B cell (primary cell): ENCODE results near the gene MICALL1. TPM values are rescaled to one million over a fixed set of nuclear protein-coding genes. Genes with fewer than 3 reads are reported as not detected.

Experiments used
- ATAC-seq: fragments of 200-7000 bp; cut with Tn5 transposase; one replicate; pipeline ENCODE4 v1.10.0; 2021; ENCODE audit warnings: low read depth, mild to moderate bottlenecking, moderate number of reproducible peaks, moderate library complexity
- CTCF ChIA-PET: fragments of 350-600 bp; sonication (Branson Sonifier 250); formaldehyde crosslinking; loops from one replicate; lab custom pipeline; 2021; ENCODE audit warnings: antibody characterized with exemption, inconsistent platforms; lab: Charles Lee
- POLR2A ChIA-PET: fragments of 350-600 bp; sonication (Branson Sonifier 250); formaldehyde crosslinking; loops from one replicate; lab custom pipeline; 2021; ENCODE audit warnings: antibody characterized with exemption; lab: Charles Lee
- DNase-seq: peaks from one replicate; pipeline ENCODE4 v3.0.0; 2013
- H2AFZ ChIP-seq: 2 replicates; pipeline ENCODE4 v1.6.1; 2012; ENCODE audit warnings: mild to moderate bottlenecking, low read depth, low read length; ENCODE audit not compliant: insufficient read depth, poor library complexity, severe bottlenecking
- H3K27ac ChIP-seq, 2 donors: 1 replicate in 1 of 2; 2 replicates in 1 of 2; pipeline ENCODE4 v1.5.1; 2012 to 2013; ENCODE audit warnings: low read length in 2 of 2, mild to moderate bottlenecking in 2 of 2, moderate library complexity in 1 of 2
- H3K27me3 ChIP-seq, 4 experiments: fragments of 200-600 bp in 1 of 4; sonication (generic) in 1 of 4; replicated peaks in 1 of 4; 1 replicate in 2 of 4; 2 replicates in 2 of 4; pipeline versions ENCODE4 v1.6.1 to v1.7.0; 2013 to 2016; ENCODE audit warnings: low read length in 3 of 4, mild to moderate bottlenecking in 2 of 4, mixed read lengths in 1 of 4, moderate library complexity in 1 of 4; ENCODE audit not compliant: insufficient read depth in 4 of 4, control insufficient read depth in 3 of 4; ENCODE audit errors: control extremely low read depth in 1 of 4
- H3K36me3 ChIP-seq, 2 experiments: replicated peaks in 1 of 2; 1 replicate in 1 of 2; 2 replicates in 1 of 2; pipeline versions ENCODE4 v1.6.1 to v1.7.1; 2013; ENCODE audit warnings: low read length in 1 of 2; ENCODE audit not compliant: insufficient read depth in 2 of 2, control insufficient read depth in 1 of 2; ENCODE audit errors: control extremely low read depth in 1 of 2, extremely low read depth in 1 of 2
- H3K4me1 ChIP-seq, 2 donors: fragments of 200-600 bp in 1 of 2; sonication (generic) in 1 of 2; 1 replicate in 1 of 2; 2 replicates in 1 of 2; pipeline versions ENCODE4 v1.5.1 to v1.6.1; 2013 to 2017; ENCODE audit warnings: low read length in 2 of 2; ENCODE audit not compliant: control insufficient read depth in 2 of 2, insufficient read depth in 2 of 2
- H3K4me2 ChIP-seq: replicated peaks from 2 replicates; pipeline ENCODE3; 2012; ENCODE audit warnings: mild to moderate bottlenecking, low read depth, low read length; ENCODE audit not compliant: poor library complexity, severe bottlenecking
- H3K4me3 ChIP-seq, 5 experiments: fragments of 200-600 bp in 1 of 5; sonication (generic) in 1 of 5; 1 replicate in 3 of 5; 2 replicates in 2 of 5; pipeline versions ENCODE4 v1.5.1 to v1.7.0; 2011 to 2016; ENCODE audit warnings: low read length in 4 of 5, mild to moderate bottlenecking in 4 of 5, low read depth in 2 of 5, control low read depth in 1 of 5, moderate library complexity in 1 of 5; ENCODE audit not compliant: insufficient read depth in 1 of 5; ENCODE audit errors: control extremely low read depth in 1 of 5, extremely low read depth in 1 of 5
- H3K79me2 ChIP-seq: fragments of 200-600 bp; sonication (generic); one replicate; pipeline ENCODE4 v1.6.0; 2016; ENCODE audit warnings: low read length; ENCODE audit not compliant: control insufficient read depth, insufficient read depth
- H3K9ac ChIP-seq: fragments of 200-600 bp; sonication (generic); 2 replicates; pipeline ENCODE4 v1.6.1; 2017; ENCODE audit warnings: mild to moderate bottlenecking, low read length, moderate library complexity
- H3K9me3 ChIP-seq, 3 donors: one replicate each; pipeline versions ENCODE4 v1.6.1 to v1.7.1; 2013; ENCODE audit warnings: low read length in 2 of 3; ENCODE audit not compliant: control insufficient read depth in 2 of 3, insufficient read depth in 1 of 3; ENCODE audit errors: control extremely low read depth in 1 of 3
- H4K20me1 ChIP-seq: 2 replicates; pipeline ENCODE4 v1.6.0; 2012; ENCODE audit warnings: mild to moderate bottlenecking, low read length; ENCODE audit not compliant: insufficient read depth, control insufficient read depth, poor library complexity, severe bottlenecking
- H3K27ac Mint-ChIP-seq: one replicate; pipeline ENCODE4 v1.8.0; 2021; ENCODE audit warnings: mixed read lengths
- H3K27me3 Mint-ChIP-seq: one replicate; pipeline ENCODE4 v1.8.0; 2021; ENCODE audit warnings: mixed read lengths
- H3K4me1 Mint-ChIP-seq: one replicate; pipeline ENCODE4 v1.8.0; 2021; ENCODE audit warnings: mixed read lengths
- H3K4me3 Mint-ChIP-seq: one replicate; pipeline ENCODE4 v1.8.0; 2021; ENCODE audit warnings: mixed read lengths
- H3K9me3 Mint-ChIP-seq: one replicate; pipeline ENCODE4 v1.8.0; 2022; ENCODE audit warnings: mixed read lengths; ENCODE audit not compliant: insufficient read depth
- CTCF ChIP-seq: fragments of 200-600 bp; IDR thresholded peaks from one replicate; pipeline ENCODE4 v1.8.0; 2022; ENCODE audit warnings: antibody characterized with exemption, mild to moderate bottlenecking
- EZH2 ChIP-seq: IDR thresholded peaks from 2 replicates; pipeline ENCODE4 v1.6.1; 2012; ENCODE audit warnings: borderline replicate concordance, low read depth, mild to moderate bottlenecking, moderate library complexity, low read length; ENCODE audit not compliant: insufficient read depth, poor library complexity, severe bottlenecking
- WGBS: methylation state at CpG from one replicate; pipeline ENCODE4 v1.1.5; 2013; ENCODE audit warnings: missing lambda C conversion rate; ENCODE audit not compliant: insufficient coverage; 5-methylcytosine and 5-hydroxymethylcytosine counted together
- intact Hi-C: fragments of 100-400 bp; cut with micrococcal nuclease; formaldehyde crosslinking; loops from one replicate; pipeline ENCODE4 v1.10.0; 2022
- polyA plus RNA-seq: library from polyadenylated mRNA; depleted of rRNA; stranded (reverse); fragments of >200 nt; gene quantifications from 2 replicates; pipeline ENCODE4 v1.2.3, GENCODE V29; 2012
- total RNA-seq, 2 donors: library from RNA; stranded (reverse); fragments of 120-200 nt in 1 of 2; gene quantifications; 1 replicate in 1 of 2; 2 replicates in 1 of 2; pipeline versions ENCODE4 v1.2.3 to v1.2.4, GENCODE V29; 2013 to 2022

The MICALL1 gene
- total and polyA plus RNA-seq, 2 donors (not counting 1 experiment from before 2014, with no cell fraction given), result 21.0 to 34.9 TPM

- CTCF ChIA-PET, result no interaction called here
- intact Hi-C loops, result no loop called here
- H3K4me3 ChIP-seq, result no peak overlapping the region
- Mint-ChIP-seq H3K4me1 (peaks cover 4% of the 10 kb centered on the region), H3K9me3 (no peaks in the 10 kb centered on the region), H3K27ac (no peak overlapping the region), H3K27me3 (no peaks in the 10 kb centered on the region), H3K4me3 (no peak overlapping the region)
- H3K27me3 ChIP-seq, result no peaks in the 10 kb centered on the region
- POLR2A ChIA-PET, result no interaction called here
- H2AFZ ChIP-seq, result no peak overlapping the region
- H3K4me1 ChIP-seq, result no peaks in the 10 kb centered on the region
- no peaks in the 10 kb centered on the region for H3K9me3 ChIP-seq
- TF ChIP-seq EZH2 (no peak), CTCF (no peak)
- H3K4me2 ChIP-seq, result no peak overlapping the region
- ATAC-seq (no peak), DNase-seq (no peak)
- peaks cover 26% of the 10 kb centered on the region for H3K79me2 ChIP-seq
- no peak overlapping the region for H3K9ac ChIP-seq
- 100% methylated on average over 4 of the region's 5 CpGs for WGBS
- H3K27ac ChIP-seq, result no peak overlapping the region
- H3K36me3 ChIP-seq, result peaks cover 0 to 41% of the 10 kb centered on the region in 2 experiments
- peaks cover 17% of the 10 kb centered on the region for H4K20me1 ChIP-seq
Measured at GRCh38 chr22:37968452-37969251, 62.6 kb downstream of the MICALL1 start.

- POLR2A ChIA-PET, result no interaction called here
- CTCF ChIA-PET, result interaction anchor here (0.6 to 1.0 kb wide), 2 partner anchors 153 to 163 kb away, joined by 3 to 5 read pairs; partner anchors contain the start of gene GCAT
- H3K27me3 Mint-ChIP-seq, result no peaks in the 10 kb centered on the region
Measured at GRCh38 chr22:37970864-37971263, 64.8 kb downstream of the MICALL1 start.

More at GRCh38 chr22:37970864-37971263, 64.8 kb downstream of the MICALL1 start:
- 100% methylated on average over 1 of the region's 4 CpGs for WGBS
- no peak overlapping the region for H2AFZ ChIP-seq
- peaks cover 0 to 44% of the 10 kb centered on the region in 2 experiments for H3K36me3 ChIP-seq
- no peaks in the 10 kb centered on the region for H3K9me3 Mint-ChIP-seq
- H4K20me1 ChIP-seq, result peaks cover 12% of the 10 kb centered on the region
- H3K4me1 ChIP-seq, result no peaks in the 10 kb centered on the region
- ATAC-seq (no peak), DNase-seq (no peak)
- no peaks in the 10 kb centered on the region for H3K27me3 ChIP-seq
- no peak overlapping the region for H3K4me3 ChIP-seq
- H3K4me3 Mint-ChIP-seq, result no peak overlapping the region
- peaks cover 15% of the 10 kb centered on the region for H3K79me2 ChIP-seq
- intact Hi-C loops, result no loop called here
- H3K4me1 Mint-ChIP-seq, result no peaks in the 10 kb centered on the region
- H3K9me3 ChIP-seq, result no peaks in the 10 kb centered on the region
- no peak overlapping the region for H3K27ac Mint-ChIP-seq
- no peak overlapping the region for H3K4me2 ChIP-seq
- H3K9ac ChIP-seq, result no peak overlapping the region
- TF ChIP-seq EZH2 (no peak), CTCF (no peak)
- H3K27ac ChIP-seq, result no peak overlapping the region
